ENCODE results near the gene ROCK2. TPM values are rescaled to one million over a fixed set of nuclear protein-coding genes. Genes with fewer than 3 reads are reported as not detected.

ROCK2 gene
- total and polyA plus RNA-seq, 9 of the 15 experiments (the other 6 are each of a cell fraction or from before 2014, with no cell fraction given) = 4.9 to 30.6 (median 14.3) TPM

GRCh38 chr2:11333427-11334183 is 10.8 kb downstream of the ROCK2 start:
- Histone ChIP-seq H2AFZ (ENCODE audit: low read depth, low read length) (no peak overlapping the region), H3K27me3 (ENCODE audit: control insufficient read depth in 2 of 2, insufficient read depth in 2 of 2, low read length in 2 of 2) (no peaks in the 10 kb centered on the region), H3K4me3 (no peak overlapping the region), H3K4me2 (ENCODE audit: insufficient read depth, low read length) (no peak overlapping the region), H3K79me2 (ENCODE audit: control insufficient read depth, insufficient read depth, low read length) (peaks cover 89% of the 10 kb centered on the region), H4K20me1 (replicated peaks; ENCODE audit: control insufficient read depth, insufficient read depth, low read length) (no peaks in the 10 kb centered on the region), H3K9ac (ENCODE audit: insufficient read depth in 1 of 2, low read depth in 2 of 2, low read length in 2 of 2) (no peak overlapping the region), H3K4me1 (replicated peaks in 1 of 2; ENCODE audit: control insufficient read depth in 2 of 2, insufficient read depth in 2 of 2, low read length in 2 of 2) (peaks cover 0 to 4% of the 10 kb centered on the region in 2 experiments; a peak in 2 of 5 replicates), H3K36me3 (ENCODE audit: control insufficient read depth, insufficient read depth, low read length) (no peaks in the 10 kb centered on the region), H3K9me1 (ENCODE audit: control insufficient read depth, insufficient read depth, low read length) (no peaks in the 10 kb centered on the region), H3K9me3 (replicated peaks; ENCODE audit: control insufficient read depth, insufficient read depth, low read depth, low read length) (no peaks in the 10 kb centered on the region), H3K27ac (ENCODE audit: extremely low read depth, low read depth, low read length) (no peak overlapping the region)
- BruUV-seq (replicated peaks) = no TSS peak
- POLR2A ChIA-PET = interaction anchor here (0.6 to 1.0 kb wide), 2 partner anchors 10 to 65 kb away, joined by 3 read pairs; no protein-coding TSS in a partner anchor
- intact Hi-C loops (cut with micrococcal nuclease) (no loop called here), in situ Hi-C loops (cut with MboI) (no loop called here)
- CTCF ChIA-PET (ENCODE audit: low intra/inter-chr PET ratio) = no interaction called here
- no peak for ATAC-seq
- WGBS (ENCODE audit: insufficient coverage, low coverage, missing lambda C conversion rate) = 86% methylated on average over 2 of the region's 2 CpGs
- FAIRE-seq = no peak
- no peak for DNase-seq (ENCODE audit: extremely low read depth in 1 of 4, low spot score in 3 of 4)
- no peak for TF ChIP-seq XRCC5 (IDR thresholded peaks at IDR 0.05; ENCODE audit: low read depth, low read length)
- no peak for TF ChIP-seq UBTF (IDR thresholded peaks at IDR 0.05; ENCODE audit: borderline replicate concordance in 1 of 2, low read depth in 2 of 2, low read length in 2 of 2)
- no peak for TF ChIP-seq CREB3 (tag; conservative IDR thresholded peaks at IDR 0.05; ENCODE audit: low read depth)
- TF ChIP-seq MAX (CRISPR knock-in tag; IDR thresholded peaks at IDR 0.05) = no peak
- no peak for TF ChIP-seq NKRF (IDR thresholded peaks at IDR 0.05; ENCODE audit: borderline replicate concordance)
- no peak for TF ChIP-seq NR3C1 (CRISPR knock-in tag; IDR thresholded peaks at IDR 0.05)
- TF ChIP-seq C11orf30 (IDR thresholded peaks at IDR 0.05; ENCODE audit: low read depth) = peak; percentile 59; the same call in 1 of the 2 replicates
- no peak for TF ChIP-seq SPI1 (IDR thresholded peaks at IDR 0.05; ENCODE audit: borderline replicate concordance, low read depth, low read length)
- TF ChIP-seq MAFG (tag; conservative IDR thresholded peaks at IDR 0.05) = peak; percentile 30; the same call in 1 of the 2 replicates
- TF ChIP-seq E2F5 (CRISPR knock-in tag; IDR thresholded peaks at IDR 0.05) = no peak
- no peak for TF ChIP-seq PTBP1 (IDR thresholded peaks at IDR 0.05; ENCODE audit: low read depth, low read length)
- no peak for TF ChIP-seq EGR1 (conservative IDR thresholded peaks at IDR 0.05)
- no peak for TF ChIP-seq NFIX (CRISPR knock-in tag; IDR thresholded peaks at IDR 0.05; ENCODE audit: low read depth)
- TF ChIP-seq PCBP2 (IDR thresholded peaks at IDR 0.05; ENCODE audit: low read depth, low read length, poor library complexity, severe bottlenecking) = no peak
